H1 (cell line): Measurements from ENCODE around the gene CRISPLD2. TPM values are rescaled to one million over a fixed set of nuclear protein-coding genes. Genes with fewer than 3 reads are reported as not detected.

Experiments used
- CHD2 ChIP-seq: IDR thresholded peaks from 2 replicates; pipeline ENCODE4 v1.6.1; 2012; ENCODE audit warnings: low read length, improper control_type of control experiment
- POLR2AphosphoS5 ChIP-seq: IDR thresholded peaks from 2 replicates; pipeline ENCODE4 v1.6.1; 2011; ENCODE audit warnings: low read depth, low read length
- POU5F1 ChIP-seq: IDR thresholded peaks from 2 replicates; pipeline ENCODE4 v1.6.1; 2011; ENCODE audit warnings: low read depth, mild to moderate bottlenecking, low read length, moderate library complexity
- SIX5 ChIP-seq: IDR thresholded peaks from 2 replicates; pipeline ENCODE4 v1.6.1; 2011; ENCODE audit warnings: mild to moderate bottlenecking, low read depth, low read length
- SP2 ChIP-seq: IDR thresholded peaks from 2 replicates; pipeline ENCODE4 v1.6.1; 2012; ENCODE audit warnings: mild to moderate bottlenecking, low read length, inconsistent platforms
- YY1 ChIP-seq: IDR thresholded peaks from 2 replicates; pipeline ENCODE4 v1.6.1; 2011; ENCODE audit warnings: low read depth, mild to moderate bottlenecking, low read length
- polyA plus RNA-seq, 7 experiments: library from polyadenylated mRNA; depleted of rRNA in 3 of 7; stranded (reverse) in 5 of 7; unstranded in 2 of 7; fragments of >200 nt in 5 of 7; fragments of 200-250 nt in 2 of 7; gene quantifications; 1 replicate in 5 of 7; 2 replicates in 1 of 7; 4 replicates in 1 of 7; pipeline versions ENCODE4 v1.2.1 to v1.2.3, GENCODE V29; 2011 to 2013; ENCODE audit warnings: missing spikeins in 2 of 7, mixed read lengths in 2 of 7
- total RNA-seq: library from RNA; stranded (reverse); fragmentation: NEBNext Ultra II Directional; extraction: Animal tissue kit (Norgen Biotek cat#: 25700); gene quantifications from 2 replicates; pipeline ENCODE4 v1.2.1, GENCODE V29; 2021
- TF ChIP-seq, protein P1 (sequence below): IDR thresholded peaks from 2 replicates; pipeline ENCODE4 v1.6.1; 2012; ENCODE audit warnings: inconsistent platforms

CRISPLD2 gene
- total and polyA plus RNA-seq, 2 of the 8 experiments (the other 6 are each of a cell fraction or from before 2014, with no cell fraction given), result 2.7 to 5.1 TPM

DNA sequence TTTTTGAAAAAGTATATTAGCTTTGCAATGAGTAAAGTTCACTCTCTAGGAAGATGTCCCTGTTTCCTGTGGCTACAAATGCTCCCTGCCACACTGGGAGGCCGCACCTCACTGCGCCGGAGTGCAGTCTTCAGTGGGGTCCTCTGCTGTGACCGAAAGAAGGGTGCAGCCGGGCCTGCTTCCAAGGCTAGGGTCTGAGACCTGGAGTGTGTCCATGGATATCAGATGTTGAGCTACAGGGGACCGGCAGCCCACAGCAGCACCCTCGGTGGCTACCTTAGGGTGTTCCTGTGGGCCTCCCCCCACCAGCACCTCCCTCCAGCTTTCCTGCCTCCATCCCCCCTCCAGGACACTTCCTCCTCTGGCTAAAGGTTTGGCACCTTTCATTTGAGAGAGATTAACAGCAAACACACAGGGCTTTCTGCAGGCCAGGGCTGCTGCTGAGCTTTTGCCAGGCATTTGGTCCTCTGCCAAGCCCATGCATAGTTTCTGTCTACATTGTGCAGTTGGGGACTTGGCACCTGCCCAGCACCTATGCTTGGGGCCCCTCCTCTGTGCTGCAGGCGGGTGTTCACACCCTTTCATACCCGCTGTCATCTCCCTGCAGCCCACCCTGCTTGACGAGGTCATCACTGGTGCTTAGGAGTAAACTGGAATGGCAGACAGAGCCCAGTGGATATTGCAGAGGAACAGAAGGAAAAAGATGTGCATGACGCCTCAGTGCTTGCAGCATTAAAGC lies 33.8 kb upstream of the CRISPLD2 start (continued):
- TF ChIP-seq, protein P1, sequence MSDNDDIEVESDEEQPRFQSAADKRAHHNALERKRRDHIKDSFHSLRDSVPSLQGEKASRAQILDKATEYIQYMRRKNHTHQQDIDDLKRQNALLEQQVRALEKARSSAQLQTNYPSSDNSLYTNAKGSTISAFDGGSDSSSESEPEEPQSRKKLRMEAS, result no peak
- TF ChIP-seq CHD2 (no peak), SIX5 (no peak), POU5F1 (no peak), SP2 (no peak), POLR2AphosphoS5 (no peak), YY1 (no peak)
